GM21367 (cell line): ENCODE data around the gene CRHR1.

Experiments used
- ATAC-seq: cut with Tn5 transposase; IDR thresholded peaks from one replicate; pipeline ENCODE4 v1.9.1; 2021; ENCODE audit not compliant: unreplicated experiment

CRHR1 gene

GRCh38 chr17:45841883-45842525 lies 57.9 kb downstream of the CRHR1 start:
- ATAC-seq, result no peak

DNA sequence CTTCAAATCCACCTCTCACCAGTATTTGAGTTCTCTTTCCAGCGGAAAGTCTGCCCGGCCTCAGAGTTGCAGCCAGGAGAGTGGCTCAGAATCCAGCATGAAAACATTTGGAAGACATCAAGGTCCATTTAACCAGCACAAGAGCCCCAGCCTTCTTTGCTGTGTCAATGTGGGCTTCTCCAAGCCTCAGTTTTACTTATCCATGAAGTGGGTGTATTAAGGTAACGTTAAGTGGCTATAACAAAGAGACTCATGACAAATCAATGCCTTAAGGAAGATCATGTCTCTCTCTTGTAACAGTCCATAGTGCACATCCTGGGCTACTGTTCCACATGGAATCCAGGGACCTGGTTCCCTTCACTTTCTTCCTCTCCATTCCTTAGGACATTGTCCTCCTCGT lies 59.6 kb downstream of the CRHR1 start:
- ATAC-seq, result no peak

DNA sequence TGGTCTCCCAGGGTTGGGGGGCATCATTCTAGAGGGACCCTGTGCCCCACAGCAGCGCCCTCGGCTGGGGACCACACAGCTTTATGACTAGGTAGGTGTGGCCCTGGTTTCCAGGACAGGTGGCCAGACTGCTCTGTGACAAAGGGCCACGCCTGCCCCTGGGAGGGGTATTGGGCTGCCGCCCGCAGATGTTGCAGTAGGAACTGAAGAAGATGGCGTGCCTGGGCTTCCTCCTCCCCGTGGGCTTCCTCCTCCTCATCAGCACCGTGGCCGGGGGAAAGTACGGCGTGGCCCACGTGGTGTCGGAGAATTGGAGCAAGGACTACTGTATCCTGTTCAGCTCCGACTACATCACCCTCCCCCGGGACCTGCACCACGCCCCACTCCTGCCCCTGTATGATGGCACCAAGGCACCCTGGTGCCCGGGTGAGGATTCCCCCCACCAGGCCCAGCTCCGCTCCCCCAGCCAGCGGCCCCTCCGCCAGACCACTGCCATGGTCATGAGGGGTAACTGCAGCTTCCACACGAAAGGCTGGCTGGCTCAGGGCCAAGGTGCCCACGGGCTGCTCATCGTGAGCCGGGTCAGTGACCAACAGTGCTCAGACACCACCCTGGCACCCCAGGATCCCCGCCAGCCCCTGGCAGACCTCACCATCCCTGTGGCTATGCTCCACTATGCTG lies 60.7 kb downstream of the CRHR1 start, which contains the start of gene SPPL2C:
SPPL2C (plus strand) TSS at position 187 of the 681 bp plus-strand sequence; CDS start at position 213, 26 bp downstream.
- ATAC-seq, result no peak

DNA sequence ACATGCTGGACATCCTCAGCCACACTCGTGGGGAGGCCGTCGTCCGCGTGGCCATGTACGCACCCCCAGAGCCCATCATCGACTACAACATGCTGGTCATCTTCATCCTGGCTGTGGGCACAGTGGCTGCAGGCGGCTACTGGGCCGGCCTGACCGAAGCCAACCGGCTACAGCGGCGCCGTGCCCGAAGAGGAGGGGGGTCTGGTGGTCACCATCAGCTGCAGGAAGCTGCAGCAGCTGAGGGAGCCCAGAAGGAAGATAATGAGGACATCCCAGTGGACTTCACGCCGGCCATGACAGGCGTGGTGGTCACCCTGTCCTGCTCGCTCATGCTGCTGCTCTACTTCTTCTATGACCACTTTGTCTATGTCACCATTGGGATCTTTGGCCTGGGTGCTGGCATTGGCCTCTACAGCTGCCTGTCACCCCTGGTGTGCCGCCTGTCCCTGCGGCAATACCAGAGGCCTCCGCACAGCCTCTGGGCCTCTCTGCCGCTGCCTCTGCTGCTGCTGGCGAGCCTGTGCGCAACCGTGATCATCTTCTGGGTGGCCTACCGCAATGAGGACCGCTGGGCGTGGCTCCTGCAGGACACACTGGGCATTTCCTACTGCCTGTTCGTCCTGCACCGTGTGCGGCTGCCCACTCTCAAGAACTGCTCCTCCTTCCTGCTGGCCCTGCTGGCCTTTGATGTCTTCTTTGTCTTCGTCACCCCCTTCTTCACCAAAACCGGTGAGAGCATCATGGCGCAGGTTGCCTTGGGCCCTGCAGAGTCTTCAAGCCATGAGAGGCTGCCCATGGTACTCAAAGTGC lies 61.5 kb downstream of the CRHR1 start:
- ATAC-seq, result no peak

DNA sequence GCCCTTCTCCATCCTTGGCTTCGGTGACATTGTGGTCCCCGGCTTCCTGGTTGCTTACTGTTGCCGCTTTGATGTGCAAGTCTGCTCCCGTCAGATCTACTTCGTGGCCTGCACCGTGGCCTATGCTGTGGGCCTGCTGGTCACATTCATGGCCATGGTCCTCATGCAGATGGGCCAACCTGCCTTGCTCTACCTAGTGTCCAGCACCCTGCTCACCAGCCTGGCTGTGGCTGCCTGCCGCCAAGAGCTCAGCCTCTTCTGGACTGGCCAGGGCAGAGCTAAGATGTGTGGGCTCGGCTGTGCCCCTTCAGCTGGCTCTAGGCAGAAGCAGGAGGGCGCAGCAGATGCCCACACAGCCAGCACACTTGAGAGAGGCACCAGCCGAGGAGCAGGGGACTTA lies 62.1 kb downstream of the CRHR1 start:
- ATAC-seq, result no peak

DNA sequence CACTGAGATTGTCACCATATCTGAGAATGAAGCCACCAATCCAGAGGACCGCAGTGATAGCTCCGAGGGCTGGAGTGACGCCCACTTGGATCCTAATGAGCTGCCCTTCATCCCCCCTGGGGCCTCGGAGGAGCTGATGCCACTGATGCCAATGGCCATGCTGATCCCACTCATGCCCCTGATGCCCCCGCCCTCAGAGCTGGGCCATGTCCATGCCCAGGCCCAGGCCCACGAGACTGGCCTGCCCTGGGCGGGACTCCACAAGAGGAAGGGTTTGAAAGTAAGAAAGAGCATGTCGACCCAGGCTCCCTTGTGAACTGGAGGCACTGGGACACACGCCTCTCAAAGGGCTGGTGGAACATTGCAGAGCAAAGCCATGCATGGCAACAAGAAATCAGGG lies 62.5 kb downstream of the CRHR1 start:
- ATAC-seq, result no peak

- ATAC-seq, result no peak
Observed at GRCh38 chr17:45847101-45847500, 63.0 kb downstream of the CRHR1 start.

GRCh38 chr17:45847747-45848146 lies 63.6 kb downstream of the CRHR1 start:
- ATAC-seq, result no peak

DNA sequence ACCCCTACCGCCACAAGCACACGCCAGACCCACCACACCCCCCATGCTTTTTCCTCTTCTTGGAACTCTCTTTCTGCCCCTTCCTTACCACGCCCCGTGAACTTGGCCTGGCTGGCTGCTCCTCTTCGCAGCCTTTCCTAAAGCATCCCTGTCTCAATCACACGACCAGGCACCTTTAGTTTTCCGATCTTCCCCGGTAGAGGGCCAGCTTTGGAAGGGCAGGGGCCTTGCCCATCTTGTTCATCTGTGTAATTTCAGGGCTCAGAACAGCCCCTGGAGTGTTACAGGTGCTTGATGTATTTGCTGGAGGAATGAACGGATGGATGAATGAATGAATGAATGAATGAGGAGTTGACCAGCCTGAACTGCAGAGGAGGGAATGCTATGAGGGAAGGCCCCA lies 64.3 kb downstream of the CRHR1 start:
- ATAC-seq, result no peak

- ATAC-seq, result no peak
Observed at GRCh38 chr17:45848868-45849535, 64.9 kb downstream of the CRHR1 start.

- ATAC-seq, result no peak
Observed at GRCh38 chr17:45849536-45849990, 65.4 kb downstream of the CRHR1 start.

GRCh38 chr17:45850011-45850410 lies 65.9 kb downstream of the CRHR1 start:
- ATAC-seq, result no peak

DNA sequence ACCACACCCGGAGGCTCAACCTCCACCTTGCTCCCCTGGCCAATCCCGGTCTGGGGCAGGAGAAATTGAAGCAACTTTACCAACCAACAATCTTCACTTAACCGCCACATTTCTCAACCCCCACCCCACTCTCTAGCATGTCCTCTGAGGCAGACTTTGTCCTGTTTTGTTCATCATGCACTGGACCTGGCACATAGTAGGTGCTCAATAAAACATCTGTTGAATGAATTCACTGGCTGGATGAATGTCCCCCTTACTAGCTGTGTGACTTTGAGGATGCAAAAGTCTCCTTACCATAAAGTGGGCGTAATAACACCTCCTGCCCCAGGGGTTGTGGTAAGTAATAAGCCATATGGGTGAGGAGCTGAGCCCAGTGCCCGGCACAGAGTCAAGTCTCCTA lies 66.3 kb downstream of the CRHR1 start:
- ATAC-seq, result no peak

DNA sequence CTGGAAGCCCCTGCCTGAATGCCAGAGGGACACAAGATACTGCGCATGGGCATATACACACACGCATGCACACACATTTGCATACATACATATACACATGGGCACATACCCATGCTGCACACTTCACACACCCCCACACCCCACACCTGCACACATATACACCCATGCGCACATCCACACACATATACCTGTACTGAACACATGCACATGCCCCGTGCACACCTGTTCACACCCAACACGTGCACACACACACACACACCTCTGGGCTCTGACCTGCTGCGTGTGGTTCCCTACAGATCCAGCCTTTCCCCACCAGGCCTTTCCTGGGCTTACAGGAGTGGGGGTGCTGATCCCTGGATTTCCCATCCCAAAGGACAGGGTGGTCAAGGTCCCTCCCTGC lies 66.9 kb downstream of the CRHR1 start:
- no peak for ATAC-seq

GRCh38 chr17:45851464-45851863 lies 67.3 kb downstream of the CRHR1 start:
- ATAC-seq, result no peak

DNA sequence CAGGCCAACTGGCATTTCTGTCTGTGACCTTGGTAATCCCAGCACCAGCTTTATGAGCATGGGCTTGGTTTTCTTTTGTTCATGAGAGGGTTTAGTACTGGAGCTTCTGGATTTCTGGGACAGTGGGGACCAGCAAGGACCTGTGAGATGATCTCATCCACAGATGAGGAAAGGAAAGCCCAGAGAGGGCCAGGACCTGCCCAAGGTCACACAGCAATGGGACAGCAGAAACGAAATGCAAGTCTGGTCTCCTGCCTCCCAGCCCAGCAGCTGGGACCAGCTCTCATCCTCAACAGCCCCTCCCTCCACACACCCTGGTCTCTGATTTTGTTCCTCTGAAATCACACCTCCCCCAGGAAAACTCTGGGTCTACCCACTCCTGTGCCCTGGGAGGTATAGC lies 67.8 kb downstream of the CRHR1 start:
- ATAC-seq, result no peak

- no peak for ATAC-seq
Observed at GRCh38 chr17:45852535-45853297, 68.6 kb downstream of the CRHR1 start.

GRCh38 chr17:45854209-45854608 lies 70.1 kb downstream of the CRHR1 start:
- ATAC-seq, result no peak

- ATAC-seq, result no peak
Observed at GRCh38 chr17:45855691-45856336, 71.7 kb downstream of the CRHR1 start.
